Astrocyte (in vitro differentiated cells and primary cell): Measurements from ENCODE around the gene FRS2. TPM values are rescaled to one million over a fixed set of nuclear protein-coding genes. Genes with fewer than 3 reads are reported as not detected.

ENCODE experiments used
- DNase-seq: peaks from one replicate; pipeline ENCODE4 v3.0.0-alpha.2; 2010; ENCODE audit warnings: low read depth
- FAIRE-seq: peaks from 2 replicates; lab custom pipeline; 2011; peaks lifted over from hg19 to GRCh38; lab: Jason Lieb, UNC
- H2AFZ ChIP-seq: 2 replicates; pipeline ENCODE4 v1.6.0; 2012; ENCODE audit warnings: low read depth, low read length, inconsistent platforms
- H3K27ac ChIP-seq: 2 replicates; pipeline ENCODE4 v1.5.1; 2011; ENCODE audit warnings: low read depth, low read length, inconsistent platforms
- H3K27me3 ChIP-seq: 2 replicates; pipeline ENCODE4 v1.6.0; 2011; ENCODE audit warnings: low read length, inconsistent platforms; ENCODE audit not compliant: insufficient read depth
- H3K36me3 ChIP-seq: 2 replicates; pipeline ENCODE4 v1.5.1; 2011; ENCODE audit warnings: low read length, inconsistent platforms; ENCODE audit not compliant: insufficient read depth
- H3K4me1 ChIP-seq: 2 replicates; pipeline ENCODE4 v1.5.1; 2011; ENCODE audit warnings: low read length, inconsistent platforms; ENCODE audit not compliant: insufficient read depth
- H3K4me2 ChIP-seq: 2 replicates; pipeline ENCODE4 v1.6.0; 2012; ENCODE audit warnings: low read length, inconsistent platforms
- H3K4me3 ChIP-seq: 2 replicates; pipeline ENCODE4 v1.5.1; 2011; ENCODE audit warnings: low read depth, mild to moderate bottlenecking, low read length, inconsistent platforms; ENCODE audit not compliant: insufficient read depth
- H3K79me2 ChIP-seq: 2 replicates; pipeline ENCODE4 v1.6.0; 2012; ENCODE audit warnings: mild to moderate bottlenecking, low read length, inconsistent platforms; ENCODE audit not compliant: insufficient read depth
- H3K9ac ChIP-seq: 2 replicates; pipeline ENCODE4 v1.6.0; 2012; ENCODE audit warnings: mild to moderate bottlenecking, low read length, inconsistent platforms
- H3K9me3 ChIP-seq: 2 replicates; pipeline ENCODE4 v1.5.1; 2012; ENCODE audit warnings: low read depth, mild to moderate bottlenecking, low read length, inconsistent platforms; ENCODE audit not compliant: insufficient read depth
- H4K20me1 ChIP-seq: 2 replicates; pipeline ENCODE4 v1.6.0; 2012; ENCODE audit warnings: low read length, inconsistent platforms; ENCODE audit not compliant: insufficient read depth
- H3K27ac Mint-ChIP-seq: one replicate; pipeline ENCODE4 v1.8.0; 2021; ENCODE audit warnings: mild to moderate bottlenecking, mixed read lengths; ENCODE audit not compliant: unreplicated experiment
- H3K27me3 Mint-ChIP-seq: one replicate; pipeline ENCODE4 v1.8.0; 2021; ENCODE audit warnings: low read depth, mixed read lengths; ENCODE audit not compliant: unreplicated experiment
- H3K36me3 Mint-ChIP-seq: one replicate; pipeline ENCODE4 v1.8.0; 2021; ENCODE audit warnings: low read depth, mixed read lengths; ENCODE audit not compliant: unreplicated experiment
- H3K4me1 Mint-ChIP-seq: one replicate; pipeline ENCODE4 v1.8.0; 2021; ENCODE audit warnings: low read depth, mixed read lengths; ENCODE audit not compliant: unreplicated experiment
- H3K4me3 Mint-ChIP-seq: one replicate; pipeline ENCODE4 v1.8.0; 2021; ENCODE audit warnings: mild to moderate bottlenecking, moderate library complexity, mixed read lengths; ENCODE audit not compliant: unreplicated experiment
- H3K9me3 Mint-ChIP-seq: one replicate; pipeline ENCODE4 v1.8.0; 2021; ENCODE audit warnings: mild to moderate bottlenecking, mixed read lengths; ENCODE audit not compliant: unreplicated experiment
- CTCF ChIP-seq: IDR thresholded peaks from 2 replicates; pipeline ENCODE4 v1.5.1; 2011; ENCODE audit warnings: low read depth, mild to moderate bottlenecking, inconsistent platforms, low read length, moderate library complexity; ENCODE audit not compliant: insufficient read depth
- EZH2 ChIP-seq: IDR thresholded peaks from 2 replicates; pipeline ENCODE4 v1.6.1; 2012; ENCODE audit warnings: mild to moderate bottlenecking, low read length, inconsistent platforms; ENCODE audit not compliant: insufficient read depth
- total RNA-seq: library from RNA; stranded (reverse); gene quantifications from 2 replicates; pipeline ENCODE4 v1.2.1, GENCODE V29; 2021

FRS2 gene
- total RNA-seq, 1 donor from 2014 or later: 60.9 TPM

DNA sequence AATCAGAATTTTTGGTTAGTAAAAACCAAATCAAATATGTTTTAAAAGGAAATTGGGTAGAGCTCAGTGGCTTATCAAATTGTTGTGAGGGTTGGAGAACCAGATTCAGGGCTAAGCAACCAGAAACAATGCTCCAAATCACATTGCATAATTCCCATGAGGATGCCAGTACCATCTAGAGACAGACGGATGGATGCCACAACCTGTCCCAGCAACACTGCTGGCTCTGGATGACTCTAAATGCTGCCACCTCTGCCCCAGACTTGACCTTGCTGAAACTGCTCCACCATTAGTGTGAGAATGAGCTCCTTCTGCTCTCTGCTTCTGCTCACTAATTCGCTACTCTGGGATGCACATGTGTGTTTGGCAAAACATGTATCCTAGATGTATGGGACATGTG, 43.9 kb downstream of the FRS2 start:
- Mint-ChIP-seq H3K4me3 (no peak overlapping the region), H3K27ac (peak overlapping the region; percentile 66), H3K27me3 (no peaks in the 10 kb centered on the region), H3K36me3 (peaks cover 3% of the 10 kb centered on the region), H3K4me1 (peaks cover 62% of the 10 kb centered on the region), H3K9me3 (no peaks in the 10 kb centered on the region)
- H3K4me2 ChIP-seq: no peak overlapping the region
- H2AFZ ChIP-seq: no peak overlapping the region
- no peak for DNase-seq
- no peak overlapping the region for H3K9ac ChIP-seq
- peaks cover 39% of the 10 kb centered on the region for H4K20me1 ChIP-seq
- peaks cover 95% of the 10 kb centered on the region for H3K79me2 ChIP-seq
- no peak for FAIRE-seq
- no peak overlapping the region for H3K4me3 ChIP-seq
- peaks cover 5% of the 10 kb centered on the region for H3K36me3 ChIP-seq
- TF ChIP-seq EZH2 (no peak), CTCF (no peak)
- no peak overlapping the region for H3K27ac ChIP-seq
- peaks cover 36% of the 10 kb centered on the region for H3K4me1 ChIP-seq
- no peaks in the 10 kb centered on the region for H3K27me3 ChIP-seq
- H3K9me3 ChIP-seq: no peaks in the 10 kb centered on the region

- FAIRE-seq: no peak
- Histone ChIP-seq H3K36me3 (peaks cover 5% of the 10 kb centered on the region), H3K27ac (no peak overlapping the region), H3K9ac (no peak overlapping the region), H3K4me2 (no peak overlapping the region), H3K27me3 (no peaks in the 10 kb centered on the region), H3K4me3 (no peak overlapping the region), H4K20me1 (peaks cover 45% of the 10 kb centered on the region), H2AFZ (no peak overlapping the region), H3K4me1 (peaks cover 29% of the 10 kb centered on the region), H3K79me2 (peaks cover 97% of the 10 kb centered on the region), H3K9me3 (no peaks in the 10 kb centered on the region)
- no peak for TF ChIP-seq EZH2
- Mint-ChIP-seq H3K27ac (peak overlapping the region; percentile 47), H3K27me3 (no peaks in the 10 kb centered on the region), H3K4me1 (peaks cover 63% of the 10 kb centered on the region), H3K9me3 (no peaks in the 10 kb centered on the region), H3K4me3 (no peak overlapping the region), H3K36me3 (peaks cover 3% of the 10 kb centered on the region)
- no peak for DNase-seq
Observed at GRCh38 chr12:69514845-69515244, 44.7 kb downstream of the FRS2 start.

DNA sequence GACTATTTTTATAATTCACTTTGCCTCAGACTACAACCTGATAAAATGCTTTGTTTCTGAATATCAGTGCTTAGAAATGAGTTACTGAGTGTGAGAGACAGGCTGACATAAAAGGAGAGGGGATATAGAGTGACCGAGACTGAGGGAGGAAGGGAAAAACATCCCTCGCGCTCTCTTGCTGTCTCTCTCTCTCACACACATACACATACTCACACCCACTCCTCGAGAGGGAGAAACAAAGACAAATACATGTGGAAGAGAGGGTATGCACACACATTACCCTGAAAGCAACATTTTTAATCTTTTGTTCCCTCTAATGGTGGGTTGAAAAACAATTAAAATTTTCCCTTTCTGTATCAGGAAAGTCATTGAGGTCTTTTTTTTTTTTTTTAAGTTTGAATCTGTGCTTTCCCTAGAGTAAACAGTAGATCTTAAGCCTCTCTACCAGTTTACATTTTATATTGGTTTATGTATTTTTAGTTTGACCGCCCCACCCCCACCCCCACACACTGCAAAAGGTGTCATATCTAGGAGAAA, 45.3 kb downstream of the FRS2 start:
- Mint-ChIP-seq H3K9me3 (no peaks in the 10 kb centered on the region), H3K4me1 (peaks cover 64% of the 10 kb centered on the region), H3K27me3 (no peaks in the 10 kb centered on the region), H3K36me3 (peaks cover 3% of the 10 kb centered on the region), H3K27ac (peak overlapping the region; percentile 86), H3K4me3 (no peak overlapping the region)
- Histone ChIP-seq H3K36me3 (peaks cover 5% of the 10 kb centered on the region), H3K9ac (peak overlapping the region; percentile 36), H3K4me3 (no peak overlapping the region), H4K20me1 (peaks cover 51% of the 10 kb centered on the region), H3K79me2 (peaks cover 97% of the 10 kb centered on the region), H2AFZ (no peak overlapping the region), H3K4me1 (peaks cover 22% of the 10 kb centered on the region), H3K27me3 (no peaks in the 10 kb centered on the region), H3K27ac (no peak overlapping the region), H3K4me2 (no peak overlapping the region), H3K9me3 (no peaks in the 10 kb centered on the region)
- no peak for DNase-seq
- TF ChIP-seq CTCF: no peak
- no peak for TF ChIP-seq EZH2
- FAIRE-seq: no peak
